Spleen (tissue), 7 donors: ENCODE data around the gene KRT10.

Experiments used
- CTCF ChIP-seq, 11 experiments: fragments of 200-600 bp in 7 of 11; fragments of 450-650 bp in 4 of 11; sonication (generic) in 4 of 11; IDR thresholded peaks in 8 of 11; conservative IDR thresholded peaks in 3 of 11; 1 replicate in 7 of 11; 2 replicates in 4 of 11; pipeline versions ENCODE4 v1.4.0 to v1.8.0; 2016 to 2021; ENCODE audit warnings: antibody characterized with exemption in 11 of 11, inconsistent platforms in 4 of 11, mild to moderate bottlenecking in 1 of 11
- POLR2A ChIP-seq, 3 donors: fragments of 450-650 bp; IDR thresholded peaks; one replicate each; pipeline ENCODE4 v1.5.1; 2017; ENCODE audit warnings: antibody characterized with exemption in 3 of 3, mild to moderate bottlenecking in 1 of 3
- POLR2AphosphoS5 ChIP-seq, 3 donors: sonication (generic); formaldehyde crosslinking; IDR thresholded peaks; one replicate each; pipeline ENCODE4 v1.5.1; 2017; ENCODE audit warnings: antibody characterized with exemption in 3 of 3
- donor health status: DM: no; HTN: no; CAD: no; lungs with moderate emphysema.
- donor health status: DM: no; HTN: no; CAD: no.
- donor health status: DM: no; HTN: no; CAD: no.

GRCh38 chr17:40803617-40804082 lies 18.8 kb downstream of the KRT10 start:
- TF ChIP-seq POLR2A (IDR thresholded peaks at IDR 0.05): no peak
- peak; percentile 71 to 93 (median 82) for TF ChIP-seq CTCF (IDR thresholded peaks at IDR 0.05 in 8 of 11, conservative IDR thresholded peaks at IDR 0.05 in 3 of 11)
- TF ChIP-seq POLR2AphosphoS5 (IDR thresholded peaks at IDR 0.05): no peak
